ENCODE results near the gene OR1E1. TPM values are rescaled to one million over a fixed set of nuclear protein-coding genes. Genes with fewer than 3 reads are reported as not detected.
"Not testable (repeated sequence)": the region's sequence is repeated elsewhere in the genome, so short reads cannot be mapped to it uniquely, and the experiment has no call there.

Gene OR1E1, protein sequence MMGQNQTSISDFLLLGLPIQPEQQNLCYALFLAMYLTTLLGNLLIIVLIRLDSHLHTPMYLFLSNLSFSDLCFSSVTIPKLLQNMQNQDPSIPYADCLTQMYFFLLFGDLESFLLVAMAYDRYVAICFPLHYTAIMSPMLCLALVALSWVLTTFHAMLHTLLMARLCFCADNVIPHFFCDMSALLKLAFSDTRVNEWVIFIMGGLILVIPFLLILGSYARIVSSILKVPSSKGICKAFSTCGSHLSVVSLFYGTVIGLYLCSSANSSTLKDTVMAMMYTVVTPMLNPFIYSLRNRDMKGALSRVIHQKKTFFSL
- total RNA-seq, result not detected in 2 replicates

GRCh38 chr17:3398310-3398709, at the start of gene OR1E1:
TSS of gene OR1E1 (minus strand) at chr17:3398410. CDS start at chr17:3398410, 0 bp downstream.
- intact Hi-C loops (cut with micrococcal nuclease), result no loop called here

GRCh38 chr17:3447625-3448024, 49.4 kb upstream of the OR1E1 start:
- intact Hi-C loops (cut with micrococcal nuclease), result no loop called here

DNA sequence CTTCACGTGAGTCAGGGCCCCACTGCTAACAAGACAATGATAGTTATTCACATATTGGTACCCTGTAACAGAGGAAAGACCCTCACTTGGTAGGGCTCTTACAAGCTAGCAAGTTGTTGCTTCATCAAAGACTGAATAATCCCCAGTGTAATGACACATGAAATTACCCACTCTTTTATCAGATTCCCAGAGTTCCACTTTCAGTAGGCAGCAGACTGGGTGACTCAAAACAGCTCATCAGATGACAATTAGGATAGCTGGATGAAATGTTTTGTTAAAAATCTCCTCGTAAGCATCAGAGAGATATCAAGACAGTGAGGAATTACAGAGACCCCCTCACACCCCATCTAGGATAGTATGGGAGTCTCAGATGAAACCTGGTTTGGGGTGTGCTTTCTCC, 42.2 kb upstream of the OR1E1 start:
- intact Hi-C loops (cut with micrococcal nuclease), result no loop called here

DNA sequence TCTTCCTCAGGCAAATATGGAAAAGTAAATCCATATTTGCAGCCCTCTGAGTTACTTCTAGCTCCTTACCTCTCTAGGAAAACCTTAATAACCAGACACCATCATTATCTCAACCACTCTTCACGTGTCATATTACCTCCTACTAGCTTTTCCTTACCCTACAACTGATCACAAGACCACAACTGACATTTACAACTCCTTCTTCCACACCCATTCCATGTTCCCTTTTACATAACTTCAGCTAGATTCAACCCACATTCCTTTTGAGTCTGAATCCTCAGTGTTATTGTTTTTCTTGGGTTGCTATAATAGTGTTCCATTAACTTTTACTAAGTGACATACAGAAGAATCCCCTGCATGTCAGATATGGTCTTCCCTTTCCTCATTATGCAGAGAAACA, 40.2 kb upstream of the OR1E1 start:
- intact Hi-C loops (cut with micrococcal nuclease), result no loop called here

- intact Hi-C loops (cut with micrococcal nuclease), result no loop called here
Measured at GRCh38 chr17:3433741-3434140, 35.5 kb upstream of the OR1E1 start, which contains the start of gene OR1E2. TSS of gene OR1E2 (minus strand) at chr17:3433841. CDS start at chr17:3433841, 0 bp downstream.

GRCh38 chr17:3433215-3433614, 35.0 kb upstream of the OR1E1 start:
- intact Hi-C loops (cut with micrococcal nuclease), result not testable (repeated sequence)

DNA sequence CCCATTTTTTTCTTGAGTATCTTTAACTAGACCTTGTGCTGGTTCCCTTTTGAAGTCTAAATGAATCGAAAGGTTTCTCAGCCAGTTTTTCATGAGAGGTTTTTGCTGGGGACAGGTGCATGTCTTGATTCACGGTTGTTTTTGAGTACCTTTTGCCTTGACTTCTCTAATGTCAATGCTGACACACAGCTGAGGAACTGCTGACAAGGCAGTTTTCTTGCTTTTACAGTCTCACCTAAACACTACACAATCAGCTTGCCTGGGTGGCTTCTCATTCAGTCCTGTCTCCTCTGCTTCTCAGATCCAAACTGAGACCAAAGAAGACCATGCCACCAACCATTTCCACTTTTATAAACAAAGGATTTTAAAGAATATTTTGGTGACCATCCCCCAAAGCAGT, 20.0 kb upstream of the OR1E1 start:
- intact Hi-C loops (cut with micrococcal nuclease), result no loop called here

DNA sequence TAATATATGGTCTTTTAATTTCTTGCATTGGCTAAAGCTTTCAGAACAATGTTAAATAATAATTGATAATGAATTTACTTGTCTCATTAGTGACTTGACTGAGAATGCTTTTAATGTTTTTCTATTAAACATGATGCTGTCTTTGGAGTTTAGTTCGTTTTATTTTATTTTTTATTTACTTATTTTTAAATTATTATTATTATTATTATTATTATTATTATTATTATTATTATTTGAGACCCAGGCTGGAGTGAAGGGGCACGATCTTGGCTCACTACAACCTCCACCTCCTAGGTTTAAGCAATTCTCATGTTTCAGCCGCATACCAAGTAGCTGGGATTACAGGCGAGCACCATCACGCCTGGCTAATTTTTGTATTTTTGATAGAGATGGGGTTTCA, 17.4 kb upstream of the OR1E1 start:
- intact Hi-C loops (cut with micrococcal nuclease), result no loop called here

DNA sequence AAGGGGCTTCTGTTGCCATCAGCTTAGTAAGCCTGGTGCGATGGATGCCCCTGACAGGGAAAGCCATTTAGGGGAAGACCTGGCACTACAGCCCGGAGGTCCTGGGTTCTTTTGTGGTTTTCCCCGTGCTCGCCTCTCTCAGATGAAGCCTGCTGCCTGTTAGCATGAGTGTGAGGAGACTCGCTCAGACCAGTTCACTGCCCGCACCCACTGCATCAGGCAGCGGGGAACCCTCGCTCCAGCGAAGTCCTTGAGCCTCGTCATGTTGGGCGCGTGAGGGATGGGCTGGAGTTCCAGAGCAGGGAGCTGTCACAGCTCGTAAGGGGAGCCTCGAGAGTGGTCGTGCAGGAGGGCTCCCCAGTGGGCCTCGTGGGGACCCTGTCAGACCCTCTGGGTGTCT, 14.0 kb upstream of the OR1E1 start:
- intact Hi-C loops (cut with micrococcal nuclease), result not testable (repeated sequence)

DNA sequence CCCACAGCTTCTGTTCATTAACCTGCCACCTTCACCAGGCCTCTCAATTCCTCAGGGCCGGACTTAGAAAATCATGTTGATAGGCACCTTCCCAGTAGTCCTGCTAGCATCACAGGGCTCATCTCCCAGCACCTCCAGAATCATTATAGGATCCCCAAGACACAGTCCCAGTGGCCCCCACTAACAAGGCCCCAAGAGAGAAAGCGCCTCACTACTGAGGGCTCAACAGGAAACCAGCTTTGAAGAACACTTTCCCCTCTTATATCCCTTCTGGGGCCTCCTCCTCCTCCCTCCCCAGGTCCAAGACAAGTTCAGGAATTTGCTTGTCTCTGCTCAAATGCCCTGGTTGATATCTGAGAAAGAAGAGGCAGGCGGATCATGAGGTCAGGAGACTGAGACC, 12.9 kb upstream of the OR1E1 start, which contains the start of gene OR3A3:
Gene OR3A3, plus strand, starts transcription at position 301 of the 400 bp plus-strand sequence.
- intact Hi-C loops (cut with micrococcal nuclease), result no loop called here

DNA sequence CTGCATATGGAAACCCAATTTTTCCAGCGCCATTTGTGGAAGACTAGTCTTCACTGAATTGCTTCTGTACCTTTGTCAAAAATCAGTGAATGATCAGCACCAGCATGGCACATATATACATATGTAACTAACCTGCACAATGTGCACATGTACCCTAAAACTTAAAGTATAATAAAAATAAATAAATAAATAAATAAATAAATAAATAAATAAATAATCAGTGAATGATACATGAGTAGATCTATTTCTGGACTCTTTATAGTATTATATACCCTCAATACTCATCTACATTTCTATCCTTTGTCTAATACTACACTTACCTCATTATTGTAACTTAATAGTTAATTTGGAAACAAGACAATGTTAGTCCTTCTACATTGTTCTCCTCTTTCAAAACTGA, 5.6 kb upstream of the OR1E1 start:
- intact Hi-C loops (cut with micrococcal nuclease), result not testable (repeated sequence)

- intact Hi-C loops (cut with micrococcal nuclease), result no loop called here
Measured at GRCh38 chr17:3401786-3402185, 3.6 kb upstream of the OR1E1 start.

GRCh38 chr17:3400055-3400454, 1.8 kb upstream of the OR1E1 start:
- intact Hi-C loops (cut with micrococcal nuclease), result no loop called here

DNA sequence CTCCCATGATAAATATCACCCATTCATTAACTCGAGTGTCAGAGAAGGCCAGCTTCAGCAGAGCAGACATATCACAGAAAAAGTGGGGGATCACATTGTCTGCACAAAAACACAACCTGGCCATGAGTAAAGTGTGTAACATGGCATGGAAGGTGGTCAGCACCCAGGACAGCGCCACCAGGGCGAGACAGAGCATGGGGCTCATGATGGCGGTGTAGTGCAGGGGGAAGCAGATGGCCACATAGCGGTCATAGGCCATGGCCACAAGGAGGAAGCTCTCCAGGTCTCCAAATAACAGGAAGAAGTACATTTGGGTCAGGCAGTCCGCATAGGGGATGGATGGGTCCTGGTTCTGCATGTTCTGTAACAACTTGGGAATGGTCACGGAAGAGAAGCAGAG, 409 bp downstream of the OR1E1 start:
- intact Hi-C loops (cut with micrococcal nuclease), result not testable (repeated sequence)

DNA sequence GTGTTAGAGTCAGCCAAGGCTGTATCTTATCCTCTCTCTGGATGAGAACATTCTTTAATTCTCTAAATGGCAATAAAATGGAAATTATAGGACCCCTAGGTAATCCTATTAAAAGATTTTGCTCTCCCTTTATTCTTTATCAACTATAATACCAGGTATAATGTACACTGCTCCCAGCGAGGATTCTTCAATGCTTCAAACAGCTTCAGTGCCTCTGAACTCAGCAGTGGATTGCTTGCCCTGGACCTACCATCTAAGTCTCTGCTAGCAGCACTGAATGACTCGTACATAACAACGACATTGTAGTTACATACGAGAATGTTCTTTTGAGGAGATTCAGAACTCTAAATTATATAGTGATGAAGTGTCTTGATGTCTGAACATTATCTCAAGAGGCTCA, 8.4 kb downstream of the OR1E1 start:
- intact Hi-C loops (cut with micrococcal nuclease), result no loop called here

DNA sequence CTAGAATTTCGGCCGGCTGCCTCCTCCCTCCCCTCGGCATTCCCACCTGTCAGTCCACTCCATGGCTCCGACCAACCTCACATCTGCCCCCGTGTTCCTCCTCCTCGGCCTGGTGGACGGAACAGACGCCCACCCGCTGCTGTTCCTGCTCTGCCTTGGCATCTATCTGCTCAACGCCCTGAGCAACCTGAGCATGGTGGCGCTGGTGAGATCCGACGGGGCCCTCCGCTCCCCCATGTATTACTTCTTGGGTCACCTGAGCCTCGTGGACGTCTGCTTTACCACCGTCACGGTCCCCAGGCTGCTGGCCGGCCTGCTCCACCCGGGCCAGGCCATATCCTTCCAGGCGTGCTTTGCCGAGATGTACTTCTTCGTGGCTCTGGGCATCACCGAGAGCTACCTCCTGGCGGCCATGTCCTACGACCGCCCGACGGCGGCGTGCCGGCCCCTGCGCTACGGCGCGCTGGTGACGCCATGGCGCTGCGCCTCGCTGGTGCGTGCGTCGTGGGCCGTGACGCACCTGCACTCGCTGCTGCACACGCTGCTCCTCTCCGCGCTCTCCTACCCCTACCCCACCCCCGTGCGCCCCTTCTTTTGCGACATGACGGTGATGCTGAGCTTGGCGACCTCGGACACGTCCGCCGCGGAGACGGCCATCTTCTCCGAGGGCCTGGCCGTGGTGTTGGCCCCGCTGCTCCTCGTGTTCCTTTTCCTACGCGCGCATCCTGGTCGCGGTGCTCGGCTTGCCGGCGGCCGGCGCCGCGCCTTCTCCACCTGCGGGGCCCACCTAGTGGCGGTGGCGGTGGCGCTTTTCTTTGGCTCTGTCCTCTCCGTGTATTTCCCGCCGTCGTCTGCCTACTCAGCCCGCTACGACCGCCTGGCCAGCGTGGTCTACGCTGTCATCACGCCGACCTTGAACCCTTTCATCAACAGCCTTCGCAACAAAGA, 12.1 kb downstream of the OR1E1 start, which contains the start of gene OR3A2:
Gene OR3A2, minus strand, starts transcription at position 440 of the 948 bp plus-strand sequence.
- intact Hi-C loops (cut with micrococcal nuclease), result no loop called here

DNA sequence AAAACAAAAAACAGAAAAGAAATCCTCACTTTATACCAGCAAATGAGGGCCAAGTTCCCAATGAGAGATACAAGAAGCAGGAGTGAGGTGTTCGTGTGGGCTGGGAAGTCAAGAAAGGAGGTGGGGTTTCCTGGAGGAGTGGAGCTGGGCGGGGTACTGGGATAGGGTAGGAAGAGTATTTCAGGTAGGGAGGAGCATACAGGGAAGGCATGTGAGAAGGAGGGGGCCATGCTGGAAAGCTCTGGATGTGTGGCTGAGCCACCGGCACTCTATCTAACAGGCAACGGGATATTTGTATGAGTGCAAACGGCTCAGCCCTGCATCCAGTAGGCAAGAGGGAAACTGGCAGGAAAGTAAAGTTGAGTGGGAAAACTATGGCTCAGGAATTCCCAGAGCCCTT, 16.3 kb downstream of the OR1E1 start:
- intact Hi-C loops (cut with micrococcal nuclease), result no loop called here

GRCh38 chr17:3378321-3378720, 19.9 kb downstream of the OR1E1 start:
- intact Hi-C loops (cut with micrococcal nuclease), result no loop called here

DNA sequence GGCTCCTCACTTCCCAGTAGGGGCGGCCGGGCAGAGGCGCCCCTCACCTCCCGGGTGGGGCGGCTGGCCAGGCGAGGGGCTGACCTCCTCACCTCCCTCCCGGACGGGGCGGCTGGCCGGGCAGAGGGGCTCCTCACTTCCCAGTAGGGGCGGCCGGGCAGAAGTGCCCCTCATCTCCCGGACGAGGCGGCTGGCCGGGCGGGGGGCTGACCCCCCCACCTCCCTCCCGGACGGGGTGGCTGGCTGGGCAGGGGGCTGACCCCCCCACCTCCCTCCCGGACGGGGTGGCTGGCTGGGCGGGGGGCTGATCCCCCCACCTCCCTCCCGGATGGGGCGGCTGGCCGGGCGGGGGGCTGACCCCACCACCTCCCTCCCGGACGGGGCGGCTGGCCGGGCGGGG, 27.0 kb downstream of the OR1E1 start:
- intact Hi-C loops (cut with micrococcal nuclease), result not testable (repeated sequence)

All from T-helper 1 cell treated with Interleukin-12 subunit alpha and Interleukin-12 subunit beta and Interleukin-4 antibody, amounts not matched to agents 30 ng/mL and 1 ng/mL, for 36 hours (primary cell).